ENCODE measurements around the gene HOXD4. TPM values are rescaled to one million over a fixed set of nuclear protein-coding genes. Genes with fewer than 3 reads are reported as not detected.

HOXD4 gene
- polyA plus RNA-seq, 1 donor from 2014 or later = not detected

Other genes with a start within 250 kb of the HOXD4 start
- gene LNPK, start 149.3 kb upstream of the HOXD4 start, polyA plus RNA-seq = 10.4 TPM
- gene EVX2, start 67.6 kb upstream of the HOXD4 start, polyA plus RNA-seq = not detected
- not detected for gene HOXD13, start 58.8 kb upstream of the HOXD4 start, polyA plus RNA-seq
- gene HOXD12, start 51.8 kb upstream of the HOXD4 start, polyA plus RNA-seq = not detected
- not detected for gene HOXD11, start 44.3 kb upstream of the HOXD4 start, polyA plus RNA-seq
- not detected for gene HOXD10, start 34.8 kb upstream of the HOXD4 start, polyA plus RNA-seq
- not detected for gene HOXD9, start 28.8 kb upstream of the HOXD4 start, polyA plus RNA-seq
- gene HOXD8, start 21.8 kb upstream of the HOXD4 start, polyA plus RNA-seq = not detected
- not detected for gene HOXD3, start 5.8 kb downstream of the HOXD4 start, polyA plus RNA-seq
- gene HOXD1, start 37.1 kb downstream of the HOXD4 start, polyA plus RNA-seq = not detected
- gene MTX2, start 117.9 kb downstream of the HOXD4 start, polyA plus RNA-seq = 21.7 TPM

All from IgD-negative memory B cell (primary cell).